Stomach (tissue), 4 donors: ENCODE results near the gene C9orf50.

ENCODE experiments used
- CTCF ChIP-seq, 7 experiments: fragments of 450-650 bp in 4 of 7; fragments of 200-600 bp in 3 of 7; sonication (generic) in 3 of 7; IDR thresholded peaks; one replicate each; pipeline ENCODE4 v1.5.1; 2016 to 2019; ENCODE audit warnings: antibody characterized with exemption in 7 of 7, control low read depth in 2 of 7, mild to moderate bottlenecking in 1 of 7
- EP300 ChIP-seq: sonication (generic); formaldehyde crosslinking; IDR thresholded peaks from one replicate; pipeline ENCODE4 v1.6.1; 2017; ENCODE audit warnings: antibody characterized with exemption
- POLR2A ChIP-seq, 4 donors: fragments of 450-650 bp; IDR thresholded peaks; one replicate each; pipeline ENCODE4 v1.6.1; 2016; ENCODE audit warnings: antibody characterized with exemption in 4 of 4, control low read depth in 2 of 4, mild to moderate bottlenecking in 1 of 4, moderate library complexity in 1 of 4
- POLR2AphosphoS5 ChIP-seq, 3 donors: sonication (generic); formaldehyde crosslinking; IDR thresholded peaks; one replicate each; pipeline ENCODE4 v1.6.1; 2016; ENCODE audit warnings: antibody characterized with exemption in 3 of 3

GRCh38 chr9:129604056-129604765 is 16.7 kb downstream of the C9orf50 start:
- TF ChIP-seq POLR2A (IDR thresholded peaks at IDR 0.05): no peak
- TF ChIP-seq CTCF (IDR thresholded peaks at IDR 0.05): no peak
- TF ChIP-seq POLR2AphosphoS5 (IDR thresholded peaks at IDR 0.05): no peak
- no peak for TF ChIP-seq EP300
